HCT116 (cell line): ENCODE results near the gene NDUFB2.

Experiments used
- EGR1 ChIP-seq: IDR thresholded peaks from 2 replicates; pipeline ENCODE4 v1.6.1; 2012; ENCODE audit warnings: low read depth
- SP1 ChIP-seq: IDR thresholded peaks from 2 replicates; pipeline ENCODE4 v1.6.1; 2012; ENCODE audit warnings: low read depth

DNA sequence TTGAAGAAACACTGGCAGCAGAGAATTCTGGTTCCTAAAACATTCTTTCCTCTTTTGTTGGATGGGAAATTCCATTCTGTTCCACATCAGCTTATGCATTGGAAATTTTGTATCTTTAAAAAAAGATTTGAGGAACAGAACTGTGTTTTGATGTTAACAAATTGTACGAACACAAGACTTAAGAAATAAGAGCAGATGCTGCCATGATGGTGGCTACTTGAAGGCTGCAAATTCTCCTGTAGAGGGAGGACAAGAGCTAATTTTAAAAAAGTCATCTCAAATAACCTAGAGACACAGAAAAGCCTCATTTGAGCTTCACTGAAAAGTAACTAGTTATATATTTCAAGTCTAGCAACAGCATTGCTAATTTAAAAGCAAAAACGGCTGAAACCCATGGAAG is 29.8 kb downstream of the NDUFB2 start:
- TF ChIP-seq SP1 (no peak), EGR1 (no peak)
